Liver (tissue), 3 donors: ENCODE data around the gene GATA2.

Experiments
- RAD21 ChIP-seq, 2 donors: IDR thresholded peaks; 2 replicates each; pipeline ENCODE4 v1.6.1; 2016; ENCODE audit warnings: antibody characterized with exemption in 2 of 2, mild to moderate bottlenecking in 2 of 2
- TF ChIP-seq, protein P1 (sequence below): fragments of 150-350 bp; IDR thresholded peaks from 2 replicates; pipeline ENCODE4 v1.5.1; 2017; ENCODE audit warnings: improper control_type of control experiment, low read depth, low read length; ENCODE audit not compliant: missing input control
- donor health status: healthy.
- donor health status: healthy.

DNA sequence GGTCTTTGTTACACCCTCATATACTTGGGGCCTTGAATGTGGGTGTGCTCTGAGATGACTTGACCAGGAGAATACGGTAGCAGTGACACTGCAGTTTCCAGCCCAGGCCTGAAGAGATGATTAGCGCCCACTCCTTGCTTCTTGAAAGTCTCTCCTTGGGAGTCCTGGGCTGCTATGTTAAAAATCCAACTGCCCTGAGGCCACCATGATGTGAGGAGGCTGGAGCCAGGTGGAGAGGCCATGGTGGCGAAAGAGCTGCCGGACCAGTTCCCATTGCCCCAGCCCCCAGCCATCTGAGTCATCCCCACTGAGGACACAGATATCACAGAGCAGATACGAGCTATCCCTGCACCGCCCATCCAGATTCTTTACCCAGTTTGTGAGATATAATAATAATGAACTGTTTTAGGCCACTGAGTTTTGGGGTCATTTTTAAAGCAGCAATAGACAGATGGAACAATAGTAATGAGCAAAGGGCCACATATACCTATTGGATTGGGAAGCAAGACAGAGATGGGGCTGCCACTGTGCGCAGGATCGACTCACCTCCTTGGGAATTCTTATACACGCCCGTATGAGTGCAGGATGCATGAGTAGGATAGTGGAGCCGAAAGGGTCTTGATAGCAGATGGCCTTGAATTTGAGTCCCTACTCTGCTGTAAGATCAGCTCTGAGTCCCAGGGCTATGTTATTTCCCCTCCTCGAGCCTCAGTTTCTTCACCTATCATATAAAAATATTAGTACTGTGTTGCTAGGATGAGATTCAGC lies 12.1 kb upstream of the GATA2 start:
- TF ChIP-seq, protein P1, sequence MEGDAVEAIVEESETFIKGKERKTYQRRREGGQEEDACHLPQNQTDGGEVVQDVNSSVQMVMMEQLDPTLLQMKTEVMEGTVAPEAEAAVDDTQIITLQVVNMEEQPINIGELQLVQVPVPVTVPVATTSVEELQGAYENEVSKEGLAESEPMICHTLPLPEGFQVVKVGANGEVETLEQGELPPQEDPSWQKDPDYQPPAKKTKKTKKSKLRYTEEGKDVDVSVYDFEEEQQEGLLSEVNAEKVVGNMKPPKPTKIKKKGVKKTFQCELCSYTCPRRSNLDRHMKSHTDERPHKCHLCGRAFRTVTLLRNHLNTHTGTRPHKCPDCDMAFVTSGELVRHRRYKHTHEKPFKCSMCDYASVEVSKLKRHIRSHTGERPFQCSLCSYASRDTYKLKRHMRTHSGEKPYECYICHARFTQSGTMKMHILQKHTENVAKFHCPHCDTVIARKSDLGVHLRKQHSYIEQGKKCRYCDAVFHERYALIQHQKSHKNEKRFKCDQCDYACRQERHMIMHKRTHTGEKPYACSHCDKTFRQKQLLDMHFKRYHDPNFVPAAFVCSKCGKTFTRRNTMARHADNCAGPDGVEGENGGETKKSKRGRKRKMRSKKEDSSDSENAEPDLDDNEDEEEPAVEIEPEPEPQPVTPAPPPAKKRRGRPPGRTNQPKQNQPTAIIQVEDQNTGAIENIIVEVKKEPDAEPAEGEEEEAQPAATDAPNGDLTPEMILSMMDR: no peak
- no peak for TF ChIP-seq RAD21 (IDR thresholded peaks at IDR 0.05)
